ENCODE data around the gene GALNT4. TPM values are rescaled to one million over a fixed set of nuclear protein-coding genes. Genes with fewer than 3 reads are reported as not detected.
A peak's percentile ranks its signal among the peaks of the same experiment; 100 is the strongest.

GALNT4 gene
- total and polyA plus RNA-seq, 9 of the 15 experiments (the other 6 are each of a cell fraction or from before 2014, with no cell fraction given), result 1.2 to 4.6 (median 3.4) TPM

- TF ChIP-seq, protein P1, sequence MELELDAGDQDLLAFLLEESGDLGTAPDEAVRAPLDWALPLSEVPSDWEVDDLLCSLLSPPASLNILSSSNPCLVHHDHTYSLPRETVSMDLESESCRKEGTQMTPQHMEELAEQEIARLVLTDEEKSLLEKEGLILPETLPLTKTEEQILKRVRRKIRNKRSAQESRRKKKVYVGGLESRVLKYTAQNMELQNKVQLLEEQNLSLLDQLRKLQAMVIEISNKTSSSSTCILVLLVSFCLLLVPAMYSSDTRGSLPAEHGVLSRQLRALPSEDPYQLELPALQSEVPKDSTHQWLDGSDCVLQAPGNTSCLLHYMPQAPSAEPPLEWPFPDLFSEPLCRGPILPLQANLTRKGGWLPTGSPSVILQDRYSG (tag; conservative IDR thresholded peaks at IDR 0.05; ENCODE audit: low read depth), result no peak
These were observed 40.4 kb upstream of the GALNT4 start (continued) for GRCh38 chr12:89565002-89565401.

DNA sequence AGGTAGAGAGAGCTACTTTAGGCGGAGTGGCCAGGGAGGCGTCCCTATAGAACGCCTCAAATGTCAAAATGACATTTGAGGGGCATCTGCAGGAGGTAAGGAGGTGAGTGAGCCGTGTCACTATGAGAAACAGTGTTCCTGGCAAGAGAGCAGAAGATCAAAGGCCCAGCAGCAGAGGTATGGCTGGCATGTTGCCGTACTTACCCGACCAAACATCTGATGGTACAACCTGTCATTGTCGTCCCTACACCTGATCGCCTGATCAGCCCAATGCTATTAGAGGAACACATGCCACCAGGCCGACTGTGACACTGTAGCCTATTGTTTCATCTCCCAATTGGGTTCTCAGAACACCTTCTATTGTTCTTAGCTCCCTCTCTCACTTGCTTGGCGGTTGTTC is 35.2 kb upstream of the GALNT4 start:
- Histone ChIP-seq H3K9me3 (replicated peaks; ENCODE audit: control insufficient read depth, insufficient read depth, low read depth, low read length) (no peaks in the 10 kb centered on the region), H4K20me1 (replicated peaks; ENCODE audit: control insufficient read depth, insufficient read depth, low read length) (no peaks in the 10 kb centered on the region), H3K79me2 (ENCODE audit: control insufficient read depth, insufficient read depth, low read length) (no peaks in the 10 kb centered on the region), H2AFZ (ENCODE audit: low read depth, low read length) (0 out of 2 replicates have a peak overlapping the region, but pooled peaks have one; percentile 50), H3K27ac (ENCODE audit: extremely low read depth, low read depth, low read length) (no peak overlapping the region), H3K9me1 (ENCODE audit: control insufficient read depth, insufficient read depth, low read length) (no peaks in the 10 kb centered on the region), H3K4me3 (no peak overlapping the region), H3K36me3 (ENCODE audit: control insufficient read depth, insufficient read depth, low read length) (no peaks in the 10 kb centered on the region), H3K27me3 (ENCODE audit: control insufficient read depth in 2 of 2, insufficient read depth in 2 of 2, low read length in 2 of 2) (no peaks in the 10 kb centered on the region), H3K4me1 (replicated peaks in 1 of 2; ENCODE audit: control insufficient read depth in 2 of 2, insufficient read depth in 2 of 2, low read length in 2 of 2) (0 out of 5 replicates have a peak, but pooled peaks cover 0 to 5% of the 10 kb centered on the region in 2 experiments), H3K9ac (ENCODE audit: insufficient read depth in 1 of 2, low read depth in 2 of 2, low read length in 2 of 2) (no peak overlapping the region; a peak in 1 of 4 replicates), H3K4me2 (ENCODE audit: insufficient read depth, low read length) (no peak overlapping the region)
- no peak for DNase-seq (ENCODE audit: extremely low read depth in 1 of 4, low spot score in 3 of 4)
- ATAC-seq, result no peak
- TF ChIP-seq HNRNPLL (IDR thresholded peaks at IDR 0.05; ENCODE audit: low read depth, low read length, poor library complexity, severe bottlenecking), result no peak
- TF ChIP-seq MXD1 (CRISPR knock-in tag; IDR thresholded peaks at IDR 0.05; ENCODE audit: borderline replicate concordance, poor library complexity, severe bottlenecking), result no peak
- TF ChIP-seq PHF20 (IDR thresholded peaks at IDR 0.05; ENCODE audit: partially characterized antibody), result no peak
- TF ChIP-seq PHB2 (IDR thresholded peaks at IDR 0.05; ENCODE audit: low read depth), result no peak
- TF ChIP-seq, protein P2, sequence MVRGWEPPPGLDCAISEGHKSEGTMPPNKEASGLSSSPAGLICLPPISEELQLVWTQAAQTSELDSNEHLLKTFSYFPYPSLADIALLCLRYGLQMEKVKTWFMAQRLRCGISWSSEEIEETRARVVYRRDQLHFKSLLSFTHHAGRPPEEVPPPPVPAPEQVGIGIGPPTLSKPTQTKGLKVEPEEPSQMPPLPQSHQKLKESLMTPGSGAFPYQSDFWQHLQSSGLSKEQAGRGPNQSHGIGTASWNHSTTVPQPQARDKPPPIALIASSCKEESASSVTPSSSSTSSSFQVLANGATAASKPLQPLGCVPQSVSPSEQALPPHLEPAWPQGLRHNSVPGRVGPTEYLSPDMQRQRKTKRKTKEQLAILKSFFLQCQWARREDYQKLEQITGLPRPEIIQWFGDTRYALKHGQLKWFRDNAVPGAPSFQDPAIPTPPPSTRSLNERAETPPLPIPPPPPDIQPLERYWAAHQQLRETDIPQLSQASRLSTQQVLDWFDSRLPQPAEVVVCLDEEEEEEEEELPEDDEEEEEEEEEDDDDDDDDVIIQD (CRISPR knock-in tag; IDR thresholded peaks at IDR 0.05), result no peak
- no peak for TF ChIP-seq ZNF780A (CRISPR knock-in tag; IDR thresholded peaks at IDR 0.05)
- no peak for TF ChIP-seq FOXA3 (CRISPR knock-in tag; conservative IDR thresholded peaks at IDR 0.05 in 1 of 2, IDR thresholded peaks at IDR 0.05 in 1 of 2)
- no peak for TF ChIP-seq NFE2 (IDR thresholded peaks at IDR 0.05; ENCODE audit: low read depth)
- TF ChIP-seq RBBP5 (IDR thresholded peaks at IDR 0.05; ENCODE audit: borderline replicate concordance, insufficient read depth, low read length, poor library complexity, severe bottlenecking), result no peak
- no peak for TF ChIP-seq EWSR1 (IDR thresholded peaks at IDR 0.05; ENCODE audit: borderline replicate concordance, low read depth, partially characterized antibody)
- intact Hi-C loops (cut with micrococcal nuclease) (no loop called here), in situ Hi-C loops (cut with MboI) (no loop called here)
- 44% methylated on average over 10 of the region's 10 CpGs for WGBS (ENCODE audit: insufficient coverage, low coverage, missing lambda C conversion rate)
- ChIA-PET CTCF (ENCODE audit: low intra/inter-chr PET ratio) (no interaction called here), POLR2A (no interaction called here)
- no peak for FAIRE-seq
- no TSS peak for BruUV-seq (replicated peaks)
